ENCODE results near the gene TBC1D22A. TPM values are rescaled to one million over a fixed set of nuclear protein-coding genes. Genes with fewer than 3 reads are reported as not detected.

The TBC1D22A gene
- total RNA-seq, 1 experiment from 2014 or later, result 20.9 TPM

DNA sequence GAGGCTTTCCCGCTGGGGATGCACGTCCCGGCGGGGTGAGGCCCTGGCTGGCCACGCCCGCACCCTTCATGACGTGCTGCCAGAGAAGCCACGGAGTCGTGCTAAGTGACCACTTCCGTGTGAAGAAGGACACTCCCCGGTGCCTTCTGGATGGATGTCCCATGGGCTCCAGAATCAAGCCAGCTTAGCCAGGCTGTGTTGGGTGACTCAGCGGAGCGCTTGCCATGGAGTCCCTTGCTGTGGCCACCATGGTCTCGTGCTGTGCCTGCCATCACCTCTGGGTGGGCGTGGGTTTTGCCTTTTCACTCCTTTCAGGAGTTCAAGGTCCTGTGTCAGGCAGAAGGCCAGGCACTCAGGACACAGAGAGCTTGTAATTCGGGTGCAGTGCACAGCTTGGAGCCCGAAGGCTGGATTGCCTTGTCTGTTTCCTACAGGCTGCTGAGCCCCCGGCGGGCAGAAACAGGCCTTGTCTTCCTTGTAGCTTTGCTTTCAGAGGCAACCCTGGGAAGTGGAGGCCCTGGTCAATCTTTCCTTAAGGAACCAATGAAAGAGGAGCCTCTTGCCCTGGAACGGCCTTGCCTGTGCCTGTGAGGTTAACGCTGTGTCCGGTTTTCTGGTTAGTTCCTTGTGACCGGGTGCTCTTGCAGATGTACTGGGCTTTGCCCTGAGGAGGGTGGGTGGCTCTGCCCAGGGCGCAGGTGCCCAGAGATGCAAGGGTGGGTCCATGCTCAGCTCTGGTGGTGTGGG is 268.6 kb downstream of the TBC1D22A start:
- CTCF ChIA-PET, result no interaction called here

GRCh38 chr22:47031628-47031915 is 269.1 kb downstream of the TBC1D22A start:
- RAD21 ChIA-PET (ENCODE audit: low non-redundant PET in 1 of 2, low total read pairs in 2 of 2, uncharacterized antibody in 2 of 2, unreplicated experiment in 2 of 2), result no interaction called here
- H3K4me2 ChIP-seq (ENCODE audit: low read length), result no peak overlapping the region
- CTCF ChIA-PET, result no interaction called here
- intact Hi-C loops (cut with micrococcal nuclease), result no loop called here
- POLR2A ChIA-PET, result no interaction called here
- H3K36me3 ChIP-seq (ENCODE audit: control insufficient read depth in 1 of 2, insufficient read depth in 2 of 2, low read length in 2 of 2), result no peaks in the 10 kb centered on the region
- DNase-seq (ENCODE audit: low read depth, low spot score) (no peak), ATAC-seq (no peak)
- no TSS peak for BruUV-seq (replicated peaks)
- H3K4me3 ChIP-seq (replicated peaks in 1 of 2; ENCODE audit: low read depth in 1 of 2, low read length in 2 of 2), result no peak overlapping the region
- H3K9me3 ChIP-seq (ENCODE audit: control insufficient read depth in 1 of 2, insufficient read depth in 1 of 2, low read depth in 1 of 2, low read length in 2 of 2), result no peaks in the 10 kb centered on the region
- H3K79me2 ChIP-seq (ENCODE audit: insufficient read depth, low read length), result no peaks in the 10 kb centered on the region
- H3K9ac ChIP-seq (ENCODE audit: low read length), result no peak overlapping the region
- no peaks in the 10 kb centered on the region for H3K4me1 ChIP-seq (ENCODE audit: control insufficient read depth in 1 of 2, insufficient read depth in 2 of 2, low read length in 2 of 2)
- no peak overlapping the region for H3K27ac ChIP-seq (ENCODE audit: low read depth, low read length)
- H3K9me2 ChIP-seq (ENCODE audit: insufficient read depth), result no peaks in the 10 kb centered on the region
- no peak overlapping the region for H2AFZ ChIP-seq (ENCODE audit: low read depth, low read length, poor library complexity, severe bottlenecking)
- H4K20me1 ChIP-seq (ENCODE audit: insufficient read depth), result no peaks in the 10 kb centered on the region
- no peaks in the 10 kb centered on the region for H3K27me3 ChIP-seq (ENCODE audit: insufficient read depth, low read length)
- TF ChIP-seq POLR2AphosphoS5 (IDR thresholded peaks at IDR 0.05; ENCODE audit: low read depth, low read length), result no peak
- no peak for TF ChIP-seq EZH2phosphoT487 (IDR thresholded peaks at IDR 0.05; ENCODE audit: borderline replicate concordance)
- TF ChIP-seq SIN3A (IDR thresholded peaks at IDR 0.05; ENCODE audit: low read depth), result no peak
- TF ChIP-seq EGR1 (IDR thresholded peaks at IDR 0.05; ENCODE audit: low read depth), result no peak
- TF ChIP-seq YY1 (IDR thresholded peaks at IDR 0.05; ENCODE audit: extremely low read depth, insufficient replicate concordance, low read depth, low read length), result no peak
- TF ChIP-seq REST (IDR thresholded peaks at IDR 0.05; ENCODE audit: low read depth), result no peak
- TF ChIP-seq FOSL1 (IDR thresholded peaks at IDR 0.05; ENCODE audit: low read depth), result no peak
- no peak for TF ChIP-seq ZFX (IDR thresholded peaks at IDR 0.05)
- TF ChIP-seq CTCF (IDR thresholded peaks at IDR 0.05 in 2 of 3, conservative IDR thresholded peaks at IDR 0.05 in 1 of 3; ENCODE audit: borderline replicate concordance in 1 of 3, insufficient read depth in 1 of 3, low read depth in 2 of 3, low read length in 2 of 3), result no peak
- TF ChIP-seq POLR2A (IDR thresholded peaks at IDR 0.05; ENCODE audit: borderline replicate concordance, extremely low read depth, insufficient read depth, insufficient read length), result no peak
- TF ChIP-seq, protein P1, sequence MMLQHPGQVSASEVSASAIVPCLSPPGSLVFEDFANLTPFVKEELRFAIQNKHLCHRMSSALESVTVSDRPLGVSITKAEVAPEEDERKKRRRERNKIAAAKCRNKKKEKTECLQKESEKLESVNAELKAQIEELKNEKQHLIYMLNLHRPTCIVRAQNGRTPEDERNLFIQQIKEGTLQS (IDR thresholded peaks at IDR 0.05), result no peak
- no peak for TF ChIP-seq JUND (IDR thresholded peaks at IDR 0.05)
- TF ChIP-seq, protein P2, sequence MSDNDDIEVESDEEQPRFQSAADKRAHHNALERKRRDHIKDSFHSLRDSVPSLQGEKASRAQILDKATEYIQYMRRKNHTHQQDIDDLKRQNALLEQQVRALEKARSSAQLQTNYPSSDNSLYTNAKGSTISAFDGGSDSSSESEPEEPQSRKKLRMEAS (IDR thresholded peaks at IDR 0.05), result no peak
- no peak for TF ChIP-seq RAD21 (IDR thresholded peaks at IDR 0.05; ENCODE audit: low read depth)

More for the DNA sequence above, 268.6 kb downstream of the TBC1D22A start:
- Histone ChIP-seq H3K4me2 (ENCODE audit: low read length) (no peak overlapping the region), H3K27me3 (ENCODE audit: insufficient read depth, low read length) (no peaks in the 10 kb centered on the region), H2AFZ (ENCODE audit: low read depth, low read length, poor library complexity, severe bottlenecking) (no peak overlapping the region), H3K36me3 (ENCODE audit: control insufficient read depth in 1 of 2, insufficient read depth in 2 of 2, low read length in 2 of 2) (no peaks in the 10 kb centered on the region), H4K20me1 (ENCODE audit: insufficient read depth) (no peaks in the 10 kb centered on the region), H3K4me1 (ENCODE audit: control insufficient read depth in 1 of 2, insufficient read depth in 2 of 2, low read length in 2 of 2) (no peaks in the 10 kb centered on the region), H3K4me3 (replicated peaks in 1 of 2; ENCODE audit: low read depth in 1 of 2, low read length in 2 of 2) (no peak overlapping the region), H3K9me2 (ENCODE audit: insufficient read depth) (no peaks in the 10 kb centered on the region), H3K27ac (ENCODE audit: low read depth, low read length) (no peak overlapping the region), H3K9me3 (ENCODE audit: control insufficient read depth in 1 of 2, insufficient read depth in 1 of 2, low read depth in 1 of 2, low read length in 2 of 2) (no peaks in the 10 kb centered on the region), H3K79me2 (ENCODE audit: insufficient read depth, low read length) (no peaks in the 10 kb centered on the region), H3K9ac (ENCODE audit: low read length) (no peak overlapping the region)
- RAD21 ChIA-PET (ENCODE audit: low non-redundant PET in 1 of 2, low total read pairs in 2 of 2, uncharacterized antibody in 2 of 2, unreplicated experiment in 2 of 2), result no interaction called here
- intact Hi-C loops (cut with micrococcal nuclease), result no loop called here
- no peak for TF ChIP-seq ZNF274 (IDR thresholded peaks at IDR 0.05; ENCODE audit: low read depth, low read length)
- no peak for TF ChIP-seq SRF (IDR thresholded peaks at IDR 0.05; ENCODE audit: low read depth)
- TF ChIP-seq, protein P2 (IDR thresholded peaks at IDR 0.05), result no peak
- no peak for DNase-seq (ENCODE audit: low read depth, low spot score)
- no TSS peak for BruUV-seq (replicated peaks)
- no peak for ATAC-seq
- POLR2A ChIA-PET, result no interaction called here
